ENCODE data around the gene WDR88.

GRCh38 chr19:33152176-33152575 is 20.3 kb downstream of the WDR88 start:
- no peak for TF ChIP-seq CTCF (IDR thresholded peaks at IDR 0.05)
- no peak for TF ChIP-seq POLR2AphosphoS5 (IDR thresholded peaks at IDR 0.05)
- TF ChIP-seq EP300 (IDR thresholded peaks at IDR 0.05), result no peak
- no peak for TF ChIP-seq POLR2A (IDR thresholded peaks at IDR 0.05)
